ENCODE measurements around the gene CELSR2.

DNA sequence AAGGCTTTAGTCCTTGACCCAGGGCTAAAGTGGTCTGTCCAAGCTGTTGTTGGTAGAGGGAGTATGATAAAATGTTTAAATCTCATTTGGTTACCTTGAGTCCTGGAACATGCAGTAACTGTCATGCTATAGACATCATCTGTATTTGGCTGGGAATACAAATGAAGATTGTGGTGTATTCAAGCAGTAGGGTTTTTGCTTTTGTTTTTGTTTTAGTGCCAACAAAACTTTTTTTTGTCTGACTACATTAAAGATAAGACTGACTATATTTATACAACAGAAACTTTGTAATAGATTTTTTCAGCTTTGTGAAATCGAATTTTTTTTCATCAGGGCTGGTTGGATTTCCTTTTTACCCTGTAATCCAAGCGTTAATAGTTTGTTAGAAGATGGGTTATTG lies 43.0 kb upstream of the CELSR2 start:
- TF ChIP-seq, protein P1, sequence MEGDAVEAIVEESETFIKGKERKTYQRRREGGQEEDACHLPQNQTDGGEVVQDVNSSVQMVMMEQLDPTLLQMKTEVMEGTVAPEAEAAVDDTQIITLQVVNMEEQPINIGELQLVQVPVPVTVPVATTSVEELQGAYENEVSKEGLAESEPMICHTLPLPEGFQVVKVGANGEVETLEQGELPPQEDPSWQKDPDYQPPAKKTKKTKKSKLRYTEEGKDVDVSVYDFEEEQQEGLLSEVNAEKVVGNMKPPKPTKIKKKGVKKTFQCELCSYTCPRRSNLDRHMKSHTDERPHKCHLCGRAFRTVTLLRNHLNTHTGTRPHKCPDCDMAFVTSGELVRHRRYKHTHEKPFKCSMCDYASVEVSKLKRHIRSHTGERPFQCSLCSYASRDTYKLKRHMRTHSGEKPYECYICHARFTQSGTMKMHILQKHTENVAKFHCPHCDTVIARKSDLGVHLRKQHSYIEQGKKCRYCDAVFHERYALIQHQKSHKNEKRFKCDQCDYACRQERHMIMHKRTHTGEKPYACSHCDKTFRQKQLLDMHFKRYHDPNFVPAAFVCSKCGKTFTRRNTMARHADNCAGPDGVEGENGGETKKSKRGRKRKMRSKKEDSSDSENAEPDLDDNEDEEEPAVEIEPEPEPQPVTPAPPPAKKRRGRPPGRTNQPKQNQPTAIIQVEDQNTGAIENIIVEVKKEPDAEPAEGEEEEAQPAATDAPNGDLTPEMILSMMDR (IDR thresholded peaks at IDR 0.05): no peak
- TF ChIP-seq POLR2A (IDR thresholded peaks at IDR 0.05) (no peak), EP300 (IDR thresholded peaks at IDR 0.05) (no peak)
